K562 (cell line): Measurements from ENCODE around the gene NUP205. TPM values are rescaled to one million over a fixed set of nuclear protein-coding genes. Genes with fewer than 3 reads are reported as not detected.

Experiments
- ARNT ChIP-seq, 2 experiments: fragments of 450-650 bp; IDR thresholded peaks; 2 replicates each; pipeline ENCODE4 v1.6.1; 2016; ENCODE audit warnings: mild to moderate bottlenecking in 1 of 2
- BRCA1 ChIP-seq, 2 experiments: fragments of 450-650 bp in 1 of 2; sonication (generic) in 1 of 2; formaldehyde crosslinking in 1 of 2; IDR thresholded peaks; 2 replicates each; pipeline versions ENCODE4 v1.5.0 to v1.6.1; 2017 to 2020; ENCODE audit warnings: mild to moderate bottlenecking in 1 of 2, missing genetic modification reagents in 1 of 2
- DNMT1 ChIP-seq: fragments of 450-650 bp; IDR thresholded peaks from 2 replicates; pipeline ENCODE4 v1.6.1; 2016; ENCODE audit warnings: antibody characterized with exemption, mild to moderate bottlenecking
- ESRRA ChIP-seq: fragments of 450-650 bp; IDR thresholded peaks from 2 replicates; pipeline ENCODE4 v1.6.1; 2014; ENCODE audit warnings: low read depth, mild to moderate bottlenecking, moderate library complexity, borderline replicate concordance
- FIP1L1 ChIP-seq: fragments of 200-400 bp; formaldehyde crosslinking; IDR thresholded peaks from 2 replicates; pipeline ENCODE4 v1.6.1; 2018; ENCODE audit warnings: mild to moderate bottlenecking, low read depth, low read length; ENCODE audit not compliant: poor library complexity, severe bottlenecking
- GATAD2B ChIP-seq: fragments of 450-650 bp; IDR thresholded peaks from 2 replicates; pipeline ENCODE4 v1.6.1; 2017; ENCODE audit warnings: mild to moderate bottlenecking, borderline replicate concordance
- KLF1 ChIP-seq: fragments of 450-650 bp; IDR thresholded peaks from 2 replicates; pipeline ENCODE4 v1.6.1; 2016; ENCODE audit warnings: missing genetic modification characterization, missing compliant biosample characterization
- LCOR ChIP-seq: sonication (generic); formaldehyde crosslinking; IDR thresholded peaks from 2 replicates; pipeline ENCODE4 v1.8.0; 2022; ENCODE audit warnings: mild to moderate bottlenecking, missing genetic modification reagents
- NCOA4 ChIP-seq: fragments of 450-650 bp; IDR thresholded peaks from 2 replicates; pipeline ENCODE4 v1.6.1; 2018; ENCODE audit warnings: mild to moderate bottlenecking; ENCODE audit not compliant: partially characterized antibody
- PHF20 ChIP-seq: fragments of 450-650 bp; IDR thresholded peaks from 2 replicates; pipeline ENCODE4 v1.6.1; 2018; ENCODE audit not compliant: partially characterized antibody
- PHF8 ChIP-seq: fragments of 200-600 bp; sonication (generic); IDR thresholded peaks from 2 replicates; pipeline ENCODE4 v1.6.1; 2012; ENCODE audit warnings: mixed run types, mild to moderate bottlenecking, inconsistent platforms, low read length, moderate library complexity, borderline replicate concordance
- RBM15 ChIP-seq: fragments of 200-400 bp; formaldehyde crosslinking; IDR thresholded peaks from 2 replicates; pipeline ENCODE4 v1.6.1; 2018; ENCODE audit warnings: mild to moderate bottlenecking, low read length, moderate library complexity; ENCODE audit not compliant: insufficient read depth
- SIRT6 ChIP-seq: IDR thresholded peaks from one replicate; pipeline ENCODE4 v1.6.1; 2012; ENCODE audit warnings: low read depth, mild to moderate bottlenecking, control low read depth, inconsistent platforms, low read length, moderate library complexity
- TEAD4 ChIP-seq, 2 experiments: sonication (generic) in 1 of 2; formaldehyde crosslinking in 1 of 2; IDR thresholded peaks; 2 replicates each; pipeline versions ENCODE4 v1.6.1 to v1.8.0; 2012 to 2022; ENCODE audit warnings: borderline replicate concordance in 1 of 2, inconsistent platforms in 1 of 2, low read length in 1 of 2, mild to moderate bottlenecking in 1 of 2, missing genetic modification reagents in 1 of 2
- ZNF140 ChIP-seq: fragments of 250-450 bp; sonication (Bioruptor Pico); IDR thresholded peaks from 2 replicates; pipeline ENCODE4 v1.8.0; 2021; ENCODE audit warnings: moderate library complexity, mild to moderate bottlenecking, inconsistent platforms
- polyA plus RNA-seq, 8 experiments: library from polyadenylated mRNA; depleted of rRNA in 4 of 8; stranded (reverse) in 5 of 8; unstranded in 3 of 8; fragments of >200 nt; fragmentation: Nextera tagmentation in 2 of 8; fragmentation: Illumina TruSeq in 1 of 8; extraction: Ambion mirVana in 2 of 8; extraction: Trizol in 1 of 8; gene quantifications; 2 replicates each; pipeline versions ENCODE4 v1.2.1 to v1.2.3, GENCODE V29; 2011 to 2014; ENCODE audit warnings: inconsistent platforms in 1 of 8, missing spikeins in 1 of 8
- total RNA-seq, 7 experiments: library from RNA; depleted of rRNA in 6 of 7; stranded (reverse); fragments of >200 nt in 6 of 7; fragmentation: Illumina TruSeq in 2 of 7; extraction: Trizol in 2 of 7; gene quantifications; 2 replicates each; pipeline versions ENCODE4 v1.2.1 to v1.2.3, GENCODE V29; 2011 to 2021; ENCODE audit warnings: low replicate concordance in 1 of 7
- TF ChIP-seq, protein P1 (sequence below): sonication (generic); formaldehyde crosslinking; IDR thresholded peaks from 2 replicates; pipeline ENCODE4 v1.8.1; 2022; ENCODE audit warnings: missing genetic modification reagents
- TF ChIP-seq, protein P2 (sequence below), 3 experiments: IDR thresholded peaks in 2 of 3; conservative IDR thresholded peaks in 1 of 3; 2 replicates each; pipeline ENCODE4 v1.5.1; 2011 to 2012; ENCODE audit warnings: low read length in 3 of 3, mild to moderate bottlenecking in 3 of 3, control low read depth in 2 of 3, improper control_type of control experiment in 1 of 3, inconsistent platforms in 1 of 3, low read depth in 1 of 3, mixed read lengths in 1 of 3, moderate library complexity in 1 of 3; ENCODE audit not compliant: insufficient read depth in 2 of 3
- TF ChIP-seq, protein P3 (sequence below): sonication (generic); formaldehyde crosslinking; IDR thresholded peaks from 2 replicates; pipeline ENCODE4 v1.5.0; 2020; ENCODE audit warnings: missing genetic modification reagents
- TF ChIP-seq, protein P4 (sequence below), 2 experiments: fragments of 450-650 bp in 1 of 2; IDR thresholded peaks; 2 replicates each; pipeline ENCODE4 v1.6.1; 2011 to 2017; ENCODE audit warnings: low read depth in 2 of 2, antibody characterized with exemption in 1 of 2, borderline replicate concordance in 1 of 2, low read length in 1 of 2, mild to moderate bottlenecking in 1 of 2, mixed read lengths in 1 of 2; ENCODE audit not compliant: control insufficient read depth in 1 of 2

NUP205 gene
- total and polyA plus RNA-seq, 9 of the 15 experiments (the other 6 are each of a cell fraction or from before 2014, with no cell fraction given) = 101 to 282 (median 193) TPM

DNA sequence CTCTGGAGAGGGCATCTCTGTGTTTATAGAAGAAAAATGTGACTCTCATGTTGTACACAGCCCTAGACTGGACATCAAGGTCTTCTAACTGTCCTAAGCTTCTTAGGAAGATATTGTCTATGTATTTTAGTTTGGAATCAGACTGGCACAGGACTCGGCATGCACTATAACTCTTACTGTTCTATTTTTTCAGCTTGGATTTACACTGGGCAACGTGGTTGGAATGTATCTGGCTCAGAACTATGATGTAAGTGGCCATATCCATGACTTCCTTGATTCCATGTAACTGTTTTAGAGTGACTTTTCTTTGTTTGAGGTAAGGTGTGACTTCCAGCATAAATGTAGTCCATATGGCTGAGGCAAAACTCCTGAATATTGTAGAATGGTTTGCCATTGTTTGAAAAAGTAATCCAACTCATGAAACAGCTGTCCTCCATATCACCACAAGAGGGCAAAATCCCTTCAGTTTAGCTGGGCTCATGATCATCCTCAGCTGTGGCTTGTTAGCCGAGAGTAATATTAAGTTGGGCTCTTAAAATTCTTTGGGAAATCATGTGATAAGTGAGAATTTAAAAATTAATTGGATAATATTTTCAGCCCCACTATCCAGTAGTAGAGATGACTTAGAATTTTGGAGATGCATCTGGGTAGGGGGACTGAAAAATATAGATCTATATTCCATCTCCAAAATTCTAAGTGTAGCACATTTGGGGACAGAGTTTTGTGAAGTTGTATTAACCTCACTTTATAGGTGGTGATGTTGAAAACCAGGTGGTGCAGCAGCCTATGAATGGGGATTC, 115.0 kb downstream of the NUP205 start (continued):
- TF ChIP-seq, protein P1, sequence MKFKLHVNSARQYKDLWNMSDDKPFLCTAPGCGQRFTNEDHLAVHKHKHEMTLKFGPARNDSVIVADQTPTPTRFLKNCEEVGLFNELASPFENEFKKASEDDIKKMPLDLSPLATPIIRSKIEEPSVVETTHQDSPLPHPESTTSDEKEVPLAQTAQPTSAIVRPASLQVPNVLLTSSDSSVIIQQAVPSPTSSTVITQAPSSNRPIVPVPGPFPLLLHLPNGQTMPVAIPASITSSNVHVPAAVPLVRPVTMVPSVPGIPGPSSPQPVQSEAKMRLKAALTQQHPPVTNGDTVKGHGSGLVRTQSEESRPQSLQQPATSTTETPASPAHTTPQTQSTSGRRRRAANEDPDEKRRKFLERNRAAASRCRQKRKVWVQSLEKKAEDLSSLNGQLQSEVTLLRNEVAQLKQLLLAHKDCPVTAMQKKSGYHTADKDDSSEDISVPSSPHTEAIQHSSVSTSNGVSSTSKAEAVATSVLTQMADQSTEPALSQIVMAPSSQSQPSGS (CRISPR knock-in tag) = no peak
- no peak for TF ChIP-seq ZNF140 (CRISPR knock-in tag)
- TF ChIP-seq SIRT6 = no peak
- TF ChIP-seq GATAD2B = peak; percentile 36; the same call in 1 of the 2 replicates
- no peak for TF ChIP-seq ESRRA
- TF ChIP-seq KLF1 (tag) = no peak
- no peak for TF ChIP-seq PHF20
- TF ChIP-seq ARNT (IDR thresholded peaks at IDR 0.05) = 0 out of 4 replicates have a peak, but pooled peaks of 1 of the 2 experiments have one; percentile 39
- no peak for TF ChIP-seq RBM15
- TF ChIP-seq PHF8 = no peak
- no peak for TF ChIP-seq NCOA4
- no peak for TF ChIP-seq BRCA1 (IDR thresholded peaks at IDR 0.05)
- no peak for TF ChIP-seq BRCA1 (CRISPR knock-in tag; IDR thresholded peaks at IDR 0.05)
- no peak for TF ChIP-seq FIP1L1
- TF ChIP-seq, protein P2, sequence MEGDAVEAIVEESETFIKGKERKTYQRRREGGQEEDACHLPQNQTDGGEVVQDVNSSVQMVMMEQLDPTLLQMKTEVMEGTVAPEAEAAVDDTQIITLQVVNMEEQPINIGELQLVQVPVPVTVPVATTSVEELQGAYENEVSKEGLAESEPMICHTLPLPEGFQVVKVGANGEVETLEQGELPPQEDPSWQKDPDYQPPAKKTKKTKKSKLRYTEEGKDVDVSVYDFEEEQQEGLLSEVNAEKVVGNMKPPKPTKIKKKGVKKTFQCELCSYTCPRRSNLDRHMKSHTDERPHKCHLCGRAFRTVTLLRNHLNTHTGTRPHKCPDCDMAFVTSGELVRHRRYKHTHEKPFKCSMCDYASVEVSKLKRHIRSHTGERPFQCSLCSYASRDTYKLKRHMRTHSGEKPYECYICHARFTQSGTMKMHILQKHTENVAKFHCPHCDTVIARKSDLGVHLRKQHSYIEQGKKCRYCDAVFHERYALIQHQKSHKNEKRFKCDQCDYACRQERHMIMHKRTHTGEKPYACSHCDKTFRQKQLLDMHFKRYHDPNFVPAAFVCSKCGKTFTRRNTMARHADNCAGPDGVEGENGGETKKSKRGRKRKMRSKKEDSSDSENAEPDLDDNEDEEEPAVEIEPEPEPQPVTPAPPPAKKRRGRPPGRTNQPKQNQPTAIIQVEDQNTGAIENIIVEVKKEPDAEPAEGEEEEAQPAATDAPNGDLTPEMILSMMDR (IDR thresholded peaks at IDR 0.05 in 2 of 3, conservative IDR thresholded peaks at IDR 0.05 in 1 of 3; ENCODE audit: insufficient read depth in 2 of 3, low read depth in 1 of 3, low read length in 3 of 3) = peak; percentile 82 to 92 (median 89)
- TF ChIP-seq TEAD4 (IDR thresholded peaks at IDR 0.05; ENCODE audit: low read length) = peak; percentile 17; the same call in 1 of the 2 replicates
- no peak for TF ChIP-seq TEAD4 (CRISPR knock-in tag; IDR thresholded peaks at IDR 0.05; ENCODE audit: borderline replicate concordance)
- TF ChIP-seq, protein P3, sequence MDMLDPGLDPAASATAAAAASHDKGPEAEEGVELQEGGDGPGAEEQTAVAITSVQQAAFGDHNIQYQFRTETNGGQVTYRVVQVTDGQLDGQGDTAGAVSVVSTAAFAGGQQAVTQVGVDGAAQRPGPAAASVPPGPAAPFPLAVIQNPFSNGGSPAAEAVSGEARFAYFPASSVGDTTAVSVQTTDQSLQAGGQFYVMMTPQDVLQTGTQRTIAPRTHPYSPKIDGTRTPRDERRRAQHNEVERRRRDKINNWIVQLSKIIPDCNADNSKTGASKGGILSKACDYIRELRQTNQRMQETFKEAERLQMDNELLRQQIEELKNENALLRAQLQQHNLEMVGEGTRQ = no peak
- TF ChIP-seq, protein P4, sequence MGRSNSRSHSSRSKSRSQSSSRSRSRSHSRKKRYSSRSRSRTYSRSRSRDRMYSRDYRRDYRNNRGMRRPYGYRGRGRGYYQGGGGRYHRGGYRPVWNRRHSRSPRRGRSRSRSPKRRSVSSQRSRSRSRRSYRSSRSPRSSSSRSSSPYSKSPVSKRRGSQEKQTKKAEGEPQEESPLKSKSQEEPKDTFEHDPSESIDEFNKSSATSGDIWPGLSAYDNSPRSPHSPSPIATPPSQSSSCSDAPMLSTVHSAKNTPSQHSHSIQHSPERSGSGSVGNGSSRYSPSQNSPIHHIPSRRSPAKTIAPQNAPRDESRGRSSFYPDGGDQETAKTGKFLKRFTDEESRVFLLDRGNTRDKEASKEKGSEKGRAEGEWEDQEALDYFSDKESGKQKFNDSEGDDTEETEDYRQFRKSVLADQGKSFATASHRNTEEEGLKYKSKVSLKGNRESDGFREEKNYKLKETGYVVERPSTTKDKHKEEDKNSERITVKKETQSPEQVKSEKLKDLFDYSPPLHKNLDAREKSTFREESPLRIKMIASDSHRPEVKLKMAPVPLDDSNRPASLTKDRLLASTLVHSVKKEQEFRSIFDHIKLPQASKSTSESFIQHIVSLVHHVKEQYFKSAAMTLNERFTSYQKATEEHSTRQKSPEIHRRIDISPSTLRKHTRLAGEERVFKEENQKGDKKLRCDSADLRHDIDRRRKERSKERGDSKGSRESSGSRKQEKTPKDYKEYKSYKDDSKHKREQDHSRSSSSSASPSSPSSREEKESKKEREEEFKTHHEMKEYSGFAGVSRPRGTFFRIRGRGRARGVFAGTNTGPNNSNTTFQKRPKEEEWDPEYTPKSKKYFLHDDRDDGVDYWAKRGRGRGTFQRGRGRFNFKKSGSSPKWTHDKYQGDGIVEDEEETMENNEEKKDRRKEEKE (IDR thresholded peaks at IDR 0.05; ENCODE audit: borderline replicate concordance in 1 of 2, control insufficient read depth in 1 of 2, low read depth in 2 of 2, low read length in 1 of 2) = no peak
- TF ChIP-seq LCOR (CRISPR knock-in tag) = no peak
- TF ChIP-seq DNMT1 = no peak
